Measurements from ENCODE around the gene C11orf71. TPM values are rescaled to one million over a fixed set of nuclear protein-coding genes. Genes with fewer than 3 reads are reported as not detected.
A peak's percentile ranks its signal among the peaks of the same experiment; 100 is the strongest.

C11orf71 gene
- total RNA-seq, 4 donors from 2014 or later: 9.4 to 15.0 (median 14.7) TPM; not detected in 1

- TF ChIP-seq POLR2A (IDR thresholded peaks at IDR 0.05) (no peak), POLR2AphosphoS5 (IDR thresholded peaks at IDR 0.05) (peak in 1 of 3 donors; percentile 14)
- Histone ChIP-seq H3K4me1 (peaks cover 11 to 61% (median 21%) of the 10 kb centered on the region in 4 donors), H3K36me3 (no peaks in the 10 kb centered on the region), H3K4me3 (peak overlapping the region; percentile 45 to 96 (median 72)), H3K27me3 (no peaks in the 10 kb centered on the region), H3K27ac (peak overlapping the region; percentile 95 to 99 (median 98)), H3K9me3 (no peaks in the 10 kb centered on the region)
- 2 to 6% methylated on average over 13 to 29 of the region's 29 CpGs for WGBS, 2 donors (ENCODE audit: low coverage in 1 of 2)
- DNase-seq: no peak
- intact Hi-C loops (cut with DNase I; ENCODE audit: low total_unique reads): no loop called here
- in situ Hi-C loops (cut with MboI; ENCODE audit: low pct_ligation_motif_present in 1 of 4, low pct_unique_long_range_greater_than_20kb in 1 of 4, low sequenced_read_pairs in 3 of 4): no loop called here
Measured at GRCh38 chr11:114399490-114400215, 658 bp downstream of the C11orf71 start.

GRCh38 chr11:114398303-114398920 lies 1.9 kb downstream of the C11orf71 start:
- H3K27me3 ChIP-seq: no peaks in the 10 kb centered on the region
- DNase-seq: no peak
- intact Hi-C loops (cut with DNase I; ENCODE audit: low total_unique reads): no loop called here
- peak overlapping the region in 3 of 4 donors; percentile 96 to 99 (median 99) for H3K27ac ChIP-seq
- no peaks in the 10 kb centered on the region for H3K9me3 ChIP-seq
- H3K36me3 ChIP-seq: no peaks in the 10 kb centered on the region
- TF ChIP-seq POLR2AphosphoS5 (IDR thresholded peaks at IDR 0.05) (no peak), CTCF (IDR thresholded peaks at IDR 0.05) (no peak), POLR2A (IDR thresholded peaks at IDR 0.05) (no peak), EP300 (IDR thresholded peaks at IDR 0.05; ENCODE audit: low read depth) (no peak)
- in situ Hi-C loops (cut with MboI; ENCODE audit: low pct_ligation_motif_present in 1 of 4, low pct_unique_long_range_greater_than_20kb in 1 of 4, low sequenced_read_pairs in 3 of 4): no loop called here
- peak overlapping the region in 1 of 4 donors; percentile 96 for H3K4me3 ChIP-seq
- peaks cover 11 to 57% (median 20%) of the 10 kb centered on the region in 4 donors for H3K4me1 ChIP-seq
- WGBS, 2 donors (ENCODE audit: low coverage in 1 of 2): 60 to 67% methylated on average over 4 of the region's 4 CpGs

- DNase-seq: no peak
- intact Hi-C loops (cut with DNase I; ENCODE audit: low total_unique reads): no loop called here
Measured at GRCh38 chr11:114397349-114397982, 2.8 kb downstream of the C11orf71 start.

GRCh38 chr11:114396916-114397315 lies 3.4 kb downstream of the C11orf71 start:
- in situ Hi-C loops (cut with MboI; ENCODE audit: low pct_ligation_motif_present in 1 of 4, low pct_unique_long_range_greater_than_20kb in 1 of 4, low sequenced_read_pairs in 3 of 4): no loop called here
- no peak for TF ChIP-seq CTCF (IDR thresholded peaks at IDR 0.05)
- TF ChIP-seq EP300 (IDR thresholded peaks at IDR 0.05; ENCODE audit: low read depth): no peak
- TF ChIP-seq POLR2AphosphoS5 (IDR thresholded peaks at IDR 0.05): no peak
- TF ChIP-seq POLR2A (IDR thresholded peaks at IDR 0.05): no peak
- intact Hi-C loops (cut with DNase I; ENCODE audit: low total_unique reads): no loop called here

More at GRCh38 chr11:114397349-114397982, 2.8 kb downstream of the C11orf71 start:
- TF ChIP-seq POLR2A (IDR thresholded peaks at IDR 0.05): no peak
- no peak for TF ChIP-seq EP300 (IDR thresholded peaks at IDR 0.05; ENCODE audit: low read depth)
- TF ChIP-seq POLR2AphosphoS5 (IDR thresholded peaks at IDR 0.05): no peak
- TF ChIP-seq CTCF (IDR thresholded peaks at IDR 0.05): no peak
- Histone ChIP-seq H3K36me3 (no peaks in the 10 kb centered on the region), H3K4me1 (peaks cover 9 to 56% (median 15%) of the 10 kb centered on the region in 4 donors), H3K27me3 (no peaks in the 10 kb centered on the region), H3K9me3 (no peaks in the 10 kb centered on the region), H3K27ac (no peak overlapping the region), H3K4me3 (no peak overlapping the region)
- in situ Hi-C loops (cut with MboI; ENCODE audit: low pct_ligation_motif_present in 1 of 4, low pct_unique_long_range_greater_than_20kb in 1 of 4, low sequenced_read_pairs in 3 of 4): no loop called here
- 78 to 96% methylated on average over 2 of the region's 2 CpGs for WGBS, 2 donors (ENCODE audit: low coverage in 1 of 2)

More at GRCh38 chr11:114396916-114397315, 3.4 kb downstream of the C11orf71 start:
- Histone ChIP-seq H3K4me3 (no peak overlapping the region), H3K27me3 (no peaks in the 10 kb centered on the region), H3K4me1 (peaks cover 9 to 51% (median 13%) of the 10 kb centered on the region in 4 donors), H3K36me3 (no peaks in the 10 kb centered on the region), H3K27ac (no peak overlapping the region), H3K9me3 (no peaks in the 10 kb centered on the region)
- no peak for DNase-seq

All from transverse colon (tissue), 4 donors.